ENCODE results near the gene EFCAB7.

Gene EFCAB7

GRCh38 chr1:63497577-63497976 is 25.7 kb upstream of the EFCAB7 start:
- no peaks in the 10 kb centered on the region for H3K27me3 ChIP-seq (ENCODE audit: insufficient read depth, low read depth, severe bottlenecking)
- H3K9me3 ChIP-seq (ENCODE audit: severe bottlenecking), result no peaks in the 10 kb centered on the region
- no peak overlapping the region for H3K4me3 ChIP-seq (ENCODE audit: low read depth, low read length)
- no peak for DNase-seq
- TF ChIP-seq, protein P1, sequence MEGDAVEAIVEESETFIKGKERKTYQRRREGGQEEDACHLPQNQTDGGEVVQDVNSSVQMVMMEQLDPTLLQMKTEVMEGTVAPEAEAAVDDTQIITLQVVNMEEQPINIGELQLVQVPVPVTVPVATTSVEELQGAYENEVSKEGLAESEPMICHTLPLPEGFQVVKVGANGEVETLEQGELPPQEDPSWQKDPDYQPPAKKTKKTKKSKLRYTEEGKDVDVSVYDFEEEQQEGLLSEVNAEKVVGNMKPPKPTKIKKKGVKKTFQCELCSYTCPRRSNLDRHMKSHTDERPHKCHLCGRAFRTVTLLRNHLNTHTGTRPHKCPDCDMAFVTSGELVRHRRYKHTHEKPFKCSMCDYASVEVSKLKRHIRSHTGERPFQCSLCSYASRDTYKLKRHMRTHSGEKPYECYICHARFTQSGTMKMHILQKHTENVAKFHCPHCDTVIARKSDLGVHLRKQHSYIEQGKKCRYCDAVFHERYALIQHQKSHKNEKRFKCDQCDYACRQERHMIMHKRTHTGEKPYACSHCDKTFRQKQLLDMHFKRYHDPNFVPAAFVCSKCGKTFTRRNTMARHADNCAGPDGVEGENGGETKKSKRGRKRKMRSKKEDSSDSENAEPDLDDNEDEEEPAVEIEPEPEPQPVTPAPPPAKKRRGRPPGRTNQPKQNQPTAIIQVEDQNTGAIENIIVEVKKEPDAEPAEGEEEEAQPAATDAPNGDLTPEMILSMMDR (IDR thresholded peaks at IDR 0.05; ENCODE audit: low read depth, low read length), result no peak
- no peak overlapping the region for H3K27ac ChIP-seq
- no peaks in the 10 kb centered on the region for H3K36me3 ChIP-seq

DNA sequence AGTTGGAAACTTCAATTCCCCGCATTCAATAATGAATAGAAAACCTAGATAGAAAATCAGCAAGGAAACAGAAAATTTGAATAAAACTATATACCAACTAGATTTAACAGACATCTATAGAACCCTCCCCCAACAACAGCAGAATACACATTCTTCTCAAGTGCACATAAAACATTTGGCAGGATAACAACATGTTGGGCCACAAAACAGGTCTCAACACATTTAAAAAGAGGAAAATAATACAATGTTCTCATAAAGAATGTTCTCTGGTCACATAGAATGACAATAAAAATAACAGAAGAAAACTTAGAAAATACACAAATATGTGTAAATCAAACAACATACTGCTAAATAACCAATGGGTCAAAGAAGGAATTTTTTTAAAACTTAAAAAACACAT is 25.2 kb upstream of the EFCAB7 start:
- no peak for DNase-seq
- H3K36me3 ChIP-seq, result no peaks in the 10 kb centered on the region
- H3K4me3 ChIP-seq (ENCODE audit: low read depth, low read length), result no peak overlapping the region
- no peak overlapping the region for H3K27ac ChIP-seq
- H3K9me3 ChIP-seq (ENCODE audit: severe bottlenecking), result no peaks in the 10 kb centered on the region
- no peaks in the 10 kb centered on the region for H3K27me3 ChIP-seq (ENCODE audit: insufficient read depth, low read depth, severe bottlenecking)
- TF ChIP-seq, protein P1 (IDR thresholded peaks at IDR 0.05; ENCODE audit: low read depth, low read length), result no peak

- Histone ChIP-seq H3K9me3 (ENCODE audit: severe bottlenecking) (no peaks in the 10 kb centered on the region), H3K4me3 (ENCODE audit: low read depth, low read length) (no peak overlapping the region), H3K36me3 (peaks cover 2% of the 10 kb centered on the region; the same call in 1 of the 2 replicates), H3K27me3 (ENCODE audit: insufficient read depth, low read depth, severe bottlenecking) (no peaks in the 10 kb centered on the region), H3K27ac (no peak overlapping the region)
- TF ChIP-seq, protein P1 (IDR thresholded peaks at IDR 0.05; ENCODE audit: low read depth, low read length), result no peak
- DNase-seq, result no peak
Measured at GRCh38 chr1:63501256-63501655, 22.1 kb upstream of the EFCAB7 start.

DNA sequence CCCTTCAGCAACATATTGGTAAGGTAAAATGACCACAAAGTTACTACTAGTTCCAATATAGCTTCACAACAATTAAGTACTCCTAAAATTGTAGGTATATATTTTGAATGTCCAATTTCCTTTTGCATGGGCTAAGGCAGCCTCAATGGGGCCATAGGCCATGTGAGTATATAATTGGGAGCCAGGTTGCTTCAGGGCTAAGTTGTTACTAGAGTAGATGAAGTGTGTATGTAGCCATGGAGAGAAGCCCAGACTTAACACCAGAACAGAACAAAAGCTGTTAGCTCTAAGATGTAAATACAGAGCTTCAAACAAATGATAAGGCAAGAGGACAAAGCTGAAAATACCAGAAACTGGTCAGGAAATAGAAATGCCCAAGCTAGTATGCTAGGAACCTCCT is 16.5 kb upstream of the EFCAB7 start:
- no peak for DNase-seq
- peaks cover 22% of the 10 kb centered on the region for H3K36me3 ChIP-seq
- TF ChIP-seq, protein P1 (IDR thresholded peaks at IDR 0.05; ENCODE audit: low read depth, low read length), result no peak

DNA sequence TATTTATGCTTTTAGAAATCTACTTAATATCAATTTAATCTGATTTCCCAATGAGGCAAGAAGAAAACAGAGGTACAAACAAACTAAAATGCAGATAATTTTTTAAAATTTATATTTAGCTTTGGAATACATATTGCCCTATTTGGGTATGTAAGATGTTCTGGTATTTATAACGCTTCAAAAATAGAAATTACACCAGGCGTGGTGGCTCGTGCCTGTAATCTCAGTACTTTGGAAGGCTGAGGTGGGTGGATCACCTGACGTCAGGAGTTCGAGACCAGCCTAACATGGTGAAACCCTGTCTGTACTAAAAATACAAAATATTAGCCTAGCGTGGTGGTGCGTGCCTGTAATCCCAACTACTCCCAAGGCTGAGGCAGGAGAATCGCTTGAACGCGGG is 13.6 kb upstream of the EFCAB7 start:
- no peak overlapping the region for H3K4me3 ChIP-seq (ENCODE audit: low read depth, low read length)
- peaks cover 22% of the 10 kb centered on the region for H3K36me3 ChIP-seq
- TF ChIP-seq, protein P1 (IDR thresholded peaks at IDR 0.05; ENCODE audit: low read depth, low read length), result no peak
- no peak for DNase-seq
- no peaks in the 10 kb centered on the region for H3K27me3 ChIP-seq (ENCODE audit: insufficient read depth, low read depth, severe bottlenecking)
- no peak overlapping the region for H3K27ac ChIP-seq
- peaks cover 3% of the 10 kb centered on the region for H3K9me3 ChIP-seq (ENCODE audit: severe bottlenecking)

More for the DNA sequence above, 16.5 kb upstream of the EFCAB7 start:
- no peak overlapping the region for H3K27ac ChIP-seq
- no peak overlapping the region for H3K4me3 ChIP-seq (ENCODE audit: low read depth, low read length)
- no peaks in the 10 kb centered on the region for H3K9me3 ChIP-seq (ENCODE audit: severe bottlenecking)
- H3K27me3 ChIP-seq (ENCODE audit: insufficient read depth, low read depth, severe bottlenecking), result no peaks in the 10 kb centered on the region

GRCh38 chr1:63512584-63512983 is 10.7 kb upstream of the EFCAB7 start:
- no peak overlapping the region for H3K27ac ChIP-seq
- TF ChIP-seq, protein P1 (IDR thresholded peaks at IDR 0.05; ENCODE audit: low read depth, low read length), result no peak
- no peak for DNase-seq
- no peak overlapping the region for H3K4me3 ChIP-seq (ENCODE audit: low read depth, low read length)
- peaks cover 7% of the 10 kb centered on the region for H3K36me3 ChIP-seq
- peaks cover 3% of the 10 kb centered on the region for H3K9me3 ChIP-seq (ENCODE audit: severe bottlenecking)
- H3K27me3 ChIP-seq (ENCODE audit: insufficient read depth, low read depth, severe bottlenecking), result no peaks in the 10 kb centered on the region

Data from WERI-Rb-1 (cell line).